ENCODE results near the gene HIPK3.

DNA sequence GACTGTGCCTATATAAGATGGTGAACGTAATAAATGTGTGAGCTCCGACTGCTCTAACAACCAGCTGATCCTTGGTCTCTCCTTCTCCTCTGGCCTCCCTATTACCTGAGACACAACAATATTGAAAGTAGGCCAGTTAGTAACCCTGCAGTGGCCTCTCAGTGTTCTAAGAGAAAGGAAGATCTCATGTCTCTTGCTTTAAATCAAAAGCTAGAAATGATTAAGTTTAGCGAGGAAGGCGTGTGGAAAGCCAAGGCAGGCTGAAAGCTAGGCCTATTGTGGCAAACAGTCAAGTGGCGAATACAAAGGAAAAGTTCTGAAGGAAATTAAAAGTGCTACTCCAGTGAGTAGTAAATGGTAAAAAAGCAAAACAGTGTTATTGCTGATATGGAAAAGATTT, 39.5 kb downstream of the HIPK3 start:
- TF ChIP-seq CTCF (IDR thresholded peaks at IDR 0.05) (no peak), POLR2AphosphoS5 (IDR thresholded peaks at IDR 0.05; ENCODE audit: insufficient read depth in 1 of 2, low read depth in 1 of 2) (no peak), POLR2A (IDR thresholded peaks at IDR 0.05) (no peak)

Data from vagina (tissue), 2 donors.